BLaER1 treated with 17β-estradiol and CSF1 and Interleukin-3, amounts not matched to agents 10 nM and 100 nM (cell line): Measurements from ENCODE around the gene CPSF7.
"Not testable (repeated sequence)": the region's sequence is repeated elsewhere in the genome, so short reads cannot be mapped to it uniquely, and the experiment has no call there.

Source experiments
- H3K27ac ChIP-seq, 11 experiments: shearing (Covaris generic); formaldehyde crosslinking; 2 replicates each; pipeline ENCODE4 v1.8.1; 2022
- H3K27me3 ChIP-seq, 11 experiments: shearing (Covaris generic); formaldehyde crosslinking; 2 replicates each; pipeline ENCODE4 v1.8.1; 2022
- H3K36me3 ChIP-seq, 11 experiments: shearing (Covaris generic); formaldehyde crosslinking; 2 replicates each; pipeline ENCODE4 v1.8.1; 2022
- H3K4me1 ChIP-seq, 10 experiments: shearing (Covaris generic); formaldehyde crosslinking; 2 replicates each; pipeline ENCODE4 v1.8.1; 2022
- H3K4me2 ChIP-seq, 11 experiments: shearing (Covaris generic); formaldehyde crosslinking; 2 replicates each; pipeline ENCODE4 v1.8.1; 2022
- H3K4me3 ChIP-seq, 10 experiments: shearing (Covaris generic); formaldehyde crosslinking; 2 replicates each; pipeline ENCODE4 v1.8.1; 2022
- H3K9ac ChIP-seq, 11 experiments: shearing (Covaris generic); formaldehyde crosslinking; 2 replicates each; pipeline ENCODE4 v1.8.1; 2022
- H3K9me3 ChIP-seq, 11 experiments: shearing (Covaris generic); formaldehyde crosslinking; replicated peaks in 1 of 11; 2 replicates each; pipeline ENCODE4 v1.8.1; 2022
- H4K20me1 ChIP-seq, 11 experiments: shearing (Covaris generic); formaldehyde crosslinking; 2 replicates each; pipeline ENCODE4 v1.8.1; 2022
- Cebpa-rat ChIP-seq, 11 experiments: shearing (Covaris generic); IDR thresholded peaks; 2 replicates each; pipeline ENCODE4 v1.8.1; 2022

CPSF7 gene

GRCh38 chr11:61448552-61448927 is 18.8 kb upstream of the CPSF7 start:
- H4K20me1 ChIP-seq: peaks cover 37 to 96% (median 85%) of the 10 kb centered on the region in 11 experiments; a peak in 21 of 22 replicates
- no peak overlapping the region for H3K27ac ChIP-seq
- no peak overlapping the region for H3K4me3 ChIP-seq
- H3K4me2 ChIP-seq: no peak overlapping the region
- H3K36me3 ChIP-seq: peaks cover 94 to 100% (median 96%) of the 10 kb centered on the region in 11 experiments
- H3K4me1 ChIP-seq: peaks cover 3 to 14% (median 4%) of the 10 kb centered on the region in 10 experiments; a peak in 10 of 20 replicates
- TF ChIP-seq Cebpa-rat (IDR thresholded peaks at IDR 0.05): no peak
- H3K27me3 ChIP-seq: no peaks in the 10 kb centered on the region
- no peak overlapping the region for H3K9ac ChIP-seq
- H3K9me3 ChIP-seq: peaks cover 0 to 8% (median 0%) of the 10 kb centered on the region in 11 experiments; a peak in 4 of 22 replicates

GRCh38 chr11:61447601-61448551 is 18.1 kb upstream of the CPSF7 start:
- peaks cover 0 to 15% (median 3%) of the 10 kb centered on the region in 11 experiments; a peak in 10 of 22 replicates for H3K9me3 ChIP-seq
- peaks cover 37 to 96% (median 84%) of the 10 kb centered on the region in 11 experiments; a peak in 21 of 22 replicates for H4K20me1 ChIP-seq
- no peak overlapping the region for H3K4me3 ChIP-seq
- peaks cover 94 to 100% (median 96%) of the 10 kb centered on the region in 11 experiments for H3K36me3 ChIP-seq
- peaks cover 3 to 14% (median 4%) of the 10 kb centered on the region in 10 experiments; a peak in 10 of 20 replicates for H3K4me1 ChIP-seq
- H3K27ac ChIP-seq: no peak overlapping the region
- no peak overlapping the region for H3K9ac ChIP-seq
- no peak for TF ChIP-seq Cebpa-rat (IDR thresholded peaks at IDR 0.05)
- H3K4me2 ChIP-seq: no peak overlapping the region
- no peaks in the 10 kb centered on the region for H3K27me3 ChIP-seq

- H3K9ac ChIP-seq: 0 out of 22 replicates have a peak overlapping the region, but pooled peaks of 2 of the 11 experiments have one; percentile 34 to 48
- H3K4me1 ChIP-seq: peaks cover 3 to 14% (median 4%) of the 10 kb centered on the region in 10 experiments; a peak in 10 of 20 replicates
- H3K27ac ChIP-seq: peak overlapping the region in 3 of 11 experiments; percentile 30 to 38 (median 37); a peak in 3 of 22 replicates
- no peaks in the 10 kb centered on the region for H3K27me3 ChIP-seq
- H3K36me3 ChIP-seq: peaks cover 93 to 100% (median 96%) of the 10 kb centered on the region in 11 experiments
- peak overlapping the region in 6 of 11 experiments; percentile 6 to 65 (median 32); a peak in 6 of 22 replicates for H3K4me2 ChIP-seq
- peaks cover 40 to 100% (median 92%) of the 10 kb centered on the region in 11 experiments; a peak in 21 of 22 replicates for H4K20me1 ChIP-seq
- no peak overlapping the region for H3K4me3 ChIP-seq
- no peak for TF ChIP-seq Cebpa-rat (IDR thresholded peaks at IDR 0.05)
- peaks cover 0 to 26% (median 10%) of the 10 kb centered on the region in 11 experiments; a peak in 11 of 22 replicates for H3K9me3 ChIP-seq
These were observed 16.5 kb upstream of the CPSF7 start for GRCh38 chr11:61446211-61446651.

- 0 out of 22 replicates have a peak overlapping the region, but pooled peaks of 1 of the 11 experiments have one; percentile 37 for H3K27ac ChIP-seq
- TF ChIP-seq Cebpa-rat (IDR thresholded peaks at IDR 0.05): no peak
These were observed 15.7 kb upstream of the CPSF7 start for GRCh38 chr11:61445516-61445915.

GRCh38 chr11:61442616-61443015 is 12.8 kb upstream of the CPSF7 start:
- no peak for TF ChIP-seq Cebpa-rat (IDR thresholded peaks at IDR 0.05)
- Histone ChIP-seq H3K27ac (0 out of 22 replicates have a peak overlapping the region, but pooled peaks of 1 of the 11 experiments have one; percentile 10), H3K4me1 (peaks cover 3 to 14% (median 4%) of the 10 kb centered on the region in 10 experiments; a peak in 10 of 20 replicates), H3K36me3 (peaks cover 93 to 100% (median 97%) of the 10 kb centered on the region in 11 experiments), H4K20me1 (peaks cover 43 to 100% (median 95%) of the 10 kb centered on the region in 11 experiments; a peak in 21 of 22 replicates), H3K27me3 (no peaks in the 10 kb centered on the region), H3K4me3 (no peak overlapping the region), H3K4me2 (no peak overlapping the region), H3K9me3 (peaks cover 0 to 26% (median 10%) of the 10 kb centered on the region in 11 experiments; a peak in 11 of 22 replicates), H3K9ac (no peak overlapping the region)

More at GRCh38 chr11:61445516-61445915, 15.7 kb upstream of the CPSF7 start:
- H3K9me3 ChIP-seq: peaks cover 0 to 26% (median 10%) of the 10 kb centered on the region in 11 experiments; a peak in 11 of 22 replicates
- H3K4me2 ChIP-seq: no peak overlapping the region
- H3K4me1 ChIP-seq: peaks cover 3 to 14% (median 4%) of the 10 kb centered on the region in 10 experiments; a peak in 10 of 20 replicates
- H3K36me3 ChIP-seq: peaks cover 93 to 100% (median 96%) of the 10 kb centered on the region in 11 experiments
- H3K4me3 ChIP-seq: no peak overlapping the region
- no peak overlapping the region for H3K9ac ChIP-seq
- H4K20me1 ChIP-seq: peaks cover 40 to 100% (median 90%) of the 10 kb centered on the region in 11 experiments; a peak in 21 of 22 replicates
- no peaks in the 10 kb centered on the region for H3K27me3 ChIP-seq

GRCh38 chr11:61439615-61440014 is 9.8 kb upstream of the CPSF7 start:
- Histone ChIP-seq H3K27ac (no peak overlapping the region), H3K4me1 (peaks cover 0 to 16% (median 10%) of the 10 kb centered on the region in 10 experiments; a peak in 15 of 20 replicates), H4K20me1 (peaks cover 54 to 100% (median 96%) of the 10 kb centered on the region in 11 experiments), H3K9ac (no peak overlapping the region), H3K27me3 (no peaks in the 10 kb centered on the region), H3K9me3 (peaks cover 0 to 26% (median 10%) of the 10 kb centered on the region in 11 experiments; a peak in 11 of 22 replicates), H3K4me3 (no peak overlapping the region), H3K36me3 (peaks cover 85 to 89% (median 88%) of the 10 kb centered on the region in 11 experiments), H3K4me2 (no peak overlapping the region)
- no peak for TF ChIP-seq Cebpa-rat (IDR thresholded peaks at IDR 0.05)

GRCh38 chr11:61437496-61437895 is 7.7 kb upstream of the CPSF7 start:
- Histone ChIP-seq H3K4me1 (peaks cover 0 to 22% (median 10%) of the 10 kb centered on the region in 10 experiments; a peak in 17 of 20 replicates), H3K36me3 (peaks cover 72 to 86% (median 80%) of the 10 kb centered on the region in 11 experiments)

GRCh38 chr11:61430839-61431238 is 1.1 kb upstream of the CPSF7 start:
- Histone ChIP-seq H3K4me2 (peak overlapping the region; percentile 80 to 95 (median 89)), H3K4me3 (peak overlapping the region; percentile 72 to 98 (median 88)), H4K20me1 (peaks cover 53 to 84% (median 71%) of the 10 kb centered on the region in 11 experiments; a peak in 21 of 22 replicates), H3K4me1 (peaks cover 30 to 61% (median 41%) of the 10 kb centered on the region in 10 experiments), H3K9ac (peak overlapping the region; percentile 94 to 100 (median 99)), H3K27ac (peak overlapping the region; percentile 95 to 100 (median 99); a peak in 21 of 22 replicates), H3K36me3 (peaks cover 40 to 63% (median 50%) of the 10 kb centered on the region in 11 experiments)
- not testable (repeated sequence) for H3K27me3 ChIP-seq, H3K9me3 ChIP-seq

More at GRCh38 chr11:61437496-61437895, 7.7 kb upstream of the CPSF7 start:
- Histone ChIP-seq H4K20me1 (peaks cover 66 to 100% (median 97%) of the 10 kb centered on the region in 11 experiments), H3K9ac (no peak overlapping the region), H3K27me3 (no peaks in the 10 kb centered on the region), H3K4me2 (no peak overlapping the region), H3K27ac (no peak overlapping the region), H3K9me3 (peaks cover 0 to 11% (median 3%) of the 10 kb centered on the region in 11 experiments; a peak in 9 of 22 replicates), H3K4me3 (no peak overlapping the region)
- TF ChIP-seq Cebpa-rat (IDR thresholded peaks at IDR 0.05): no peak
